Astrocyte (in vitro differentiated cells and primary cell): ENCODE data around the gene TCEA2.

ENCODE experiments used
- CTCF ChIP-seq: IDR thresholded peaks from 2 replicates; pipeline ENCODE4 v1.5.1; 2011; ENCODE audit warnings: low read depth, mild to moderate bottlenecking, inconsistent platforms, low read length, moderate library complexity; ENCODE audit not compliant: insufficient read depth
- EZH2 ChIP-seq: IDR thresholded peaks from 2 replicates; pipeline ENCODE4 v1.6.1; 2012; ENCODE audit warnings: mild to moderate bottlenecking, low read length, inconsistent platforms; ENCODE audit not compliant: insufficient read depth

- TF ChIP-seq CTCF (no peak), EZH2 (no peak)
These were observed 39.4 kb upstream of the TCEA2 start for GRCh38 chr20:64023361-64024140.
